Measurements from ENCODE around the gene S100A12.
"Not testable (repeated sequence)": the region's sequence is repeated elsewhere in the genome, so short reads cannot be mapped to it uniquely, and the experiment has no call there.

The S100A12 gene

DNA sequence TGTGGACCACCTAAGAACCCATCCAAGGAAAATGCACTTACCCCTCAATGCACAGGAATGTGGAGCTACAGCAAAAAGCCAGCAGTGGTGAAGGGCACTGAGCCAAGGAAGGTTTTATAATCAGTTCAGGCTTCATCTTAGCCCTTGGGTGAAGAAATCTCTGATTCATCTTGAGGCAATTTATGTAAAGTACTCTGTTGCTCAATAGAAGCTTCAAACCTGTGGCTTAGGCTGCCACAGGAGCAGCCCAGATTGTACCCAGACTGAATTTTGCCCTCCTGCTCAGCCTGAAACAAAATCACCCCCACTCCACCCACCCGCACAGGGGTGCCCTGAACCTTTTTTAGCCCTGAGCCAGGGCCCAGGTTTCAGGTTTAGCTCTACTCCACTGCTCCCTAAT lies at the start of gene S100A12:
TSS of gene S100A12 (minus strand) at position 111 of the 400 bp plus-strand sequence. CDS start 1,029 bp downstream, outside the sequence.
- DNase-seq = no peak

- no peak for DNase-seq
These were observed 47.1 kb upstream of the S100A12 start for GRCh38 chr1:153422450-153423068.

- DNase-seq = no peak
These were observed 44.9 kb upstream of the S100A12 start for GRCh38 chr1:153420306-153420705.

DNA sequence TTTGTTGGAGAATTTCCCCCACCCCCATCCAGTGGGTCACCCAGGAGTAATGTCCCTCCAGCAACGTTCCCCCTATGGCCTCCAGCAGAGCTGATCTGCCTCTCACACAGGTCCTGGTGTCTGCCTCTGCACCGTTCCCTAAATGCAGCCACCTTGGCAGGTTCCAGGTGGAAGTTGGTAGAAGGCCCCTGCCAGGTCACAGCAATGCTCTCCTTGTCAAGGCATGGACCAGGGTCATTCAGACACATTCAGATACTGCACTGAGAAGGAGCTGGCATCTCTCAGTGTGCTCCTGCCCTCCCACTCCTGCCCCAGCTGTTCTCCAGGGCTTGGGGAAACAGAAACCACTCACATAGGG lies 44.0 kb upstream of the S100A12 start:
- DNase-seq = not testable (repeated sequence)

DNA sequence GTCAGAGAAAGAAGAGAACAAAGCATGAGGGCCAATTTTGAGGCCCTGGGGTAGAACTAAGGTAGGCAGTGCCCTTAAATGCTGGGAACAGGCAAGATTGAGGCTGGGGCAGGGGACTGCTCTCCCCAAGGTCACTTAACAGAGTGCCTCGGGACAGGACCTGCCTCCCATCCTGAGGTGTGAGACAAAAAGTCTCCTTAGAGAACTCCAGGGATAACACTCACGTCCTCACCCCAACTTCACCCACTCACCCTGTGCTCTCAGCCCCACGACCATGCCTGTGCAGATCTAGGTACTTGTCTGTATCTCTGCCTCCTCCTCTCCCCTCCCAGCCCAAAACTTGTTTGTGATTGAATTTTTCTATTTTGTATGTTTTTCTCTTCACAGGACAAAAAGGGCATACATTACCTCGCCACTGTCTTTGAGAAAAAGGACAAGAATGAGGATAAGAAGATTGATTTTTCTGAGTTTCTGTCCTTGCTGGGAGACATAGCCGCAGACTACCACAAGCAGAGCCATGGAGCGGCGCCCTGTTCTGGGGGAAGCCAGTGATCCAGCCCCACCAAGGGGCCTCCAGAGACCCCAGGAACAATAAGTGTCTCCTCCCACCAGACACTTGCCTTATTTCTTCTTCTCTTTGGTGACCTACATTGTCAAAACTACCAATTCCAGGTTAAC lies 43.5 kb upstream of the S100A12 start:
- DNase-seq = not testable (repeated sequence)

DNA sequence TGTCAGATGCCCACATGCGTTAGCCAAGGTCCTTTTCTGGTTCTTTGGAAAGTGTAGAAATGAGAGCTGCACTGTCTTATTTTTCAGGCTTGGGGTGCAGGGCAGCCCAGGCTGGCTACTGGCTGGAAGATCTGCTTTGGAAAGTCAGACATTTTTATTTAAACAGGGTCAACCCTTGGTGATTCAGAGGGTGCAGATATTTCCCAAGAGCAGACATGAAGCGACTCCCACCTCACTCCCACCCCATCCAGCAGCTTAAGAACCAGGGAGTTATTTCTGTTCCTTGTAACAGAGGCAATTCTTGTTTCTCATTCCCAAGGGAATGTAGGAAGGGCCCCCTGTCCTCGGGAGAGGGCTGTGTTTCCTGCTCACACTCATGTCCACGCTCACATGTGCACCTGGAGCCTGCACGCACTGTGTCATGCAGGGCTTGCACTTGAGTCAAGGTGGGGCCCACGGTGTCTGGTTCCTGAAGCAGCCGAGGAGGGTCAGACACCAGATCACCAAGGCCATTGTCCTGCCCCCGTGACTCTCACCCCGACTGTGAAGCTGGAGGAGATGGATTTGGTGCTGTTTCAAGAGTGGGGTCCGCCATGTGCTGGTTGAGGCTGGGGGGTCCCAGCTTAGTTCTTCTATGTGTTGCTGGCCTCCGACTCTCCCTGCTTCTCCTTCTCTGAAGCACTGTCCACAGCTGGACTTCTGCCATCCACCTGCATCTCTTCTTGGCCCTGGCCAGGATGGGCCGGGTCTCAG lies 41.9 kb upstream of the S100A12 start:
- no peak for DNase-seq

- no peak for DNase-seq
These were observed 40.6 kb upstream of the S100A12 start, which contains the start of gene S100A7A for GRCh38 chr1:153415850-153416570. S100A7A (plus strand) TSS chr1:153416520; CDS start chr1:153418083, 1,563 bp downstream.

DNA sequence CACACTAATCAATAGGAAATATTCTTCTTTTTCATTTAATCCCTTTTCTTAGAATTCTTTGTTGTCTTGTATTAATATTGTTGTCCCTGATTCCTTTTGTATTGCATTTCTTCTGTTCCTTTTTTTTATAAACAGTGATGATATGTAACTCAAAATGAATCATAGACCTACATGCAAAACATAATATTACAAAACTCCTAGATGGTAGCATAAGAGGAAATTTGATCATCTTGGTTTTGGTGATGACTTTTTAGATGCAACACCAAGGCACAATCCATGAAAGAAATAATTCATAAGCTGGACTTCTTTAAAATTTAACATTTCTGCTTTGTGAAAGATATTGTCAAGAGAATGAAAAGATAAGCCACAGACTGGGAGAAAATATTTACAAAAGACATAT lies 38.5 kb upstream of the S100A12 start:
- DNase-seq = not testable (repeated sequence)

DNA sequence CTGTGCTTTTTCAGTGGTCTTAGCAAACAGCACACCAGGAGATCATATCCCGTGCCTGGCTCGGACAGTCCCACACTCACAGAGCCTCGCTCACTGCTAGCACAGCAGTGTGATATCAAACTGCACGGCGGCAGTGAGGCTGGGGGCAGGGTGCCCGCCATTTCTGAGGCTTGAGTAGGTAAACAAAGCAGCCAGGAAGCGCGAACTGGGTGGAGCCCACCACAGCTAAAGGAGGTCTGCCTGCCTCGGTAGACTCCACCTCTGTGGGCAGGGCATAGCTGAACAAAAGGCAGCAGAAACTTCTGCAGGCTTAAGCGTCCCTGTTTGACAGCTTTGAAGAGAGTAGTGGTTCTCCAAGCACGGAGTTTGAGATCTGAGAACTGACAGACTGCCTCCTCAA lies 31.9 kb upstream of the S100A12 start:
- not testable (repeated sequence) for DNase-seq

DNA sequence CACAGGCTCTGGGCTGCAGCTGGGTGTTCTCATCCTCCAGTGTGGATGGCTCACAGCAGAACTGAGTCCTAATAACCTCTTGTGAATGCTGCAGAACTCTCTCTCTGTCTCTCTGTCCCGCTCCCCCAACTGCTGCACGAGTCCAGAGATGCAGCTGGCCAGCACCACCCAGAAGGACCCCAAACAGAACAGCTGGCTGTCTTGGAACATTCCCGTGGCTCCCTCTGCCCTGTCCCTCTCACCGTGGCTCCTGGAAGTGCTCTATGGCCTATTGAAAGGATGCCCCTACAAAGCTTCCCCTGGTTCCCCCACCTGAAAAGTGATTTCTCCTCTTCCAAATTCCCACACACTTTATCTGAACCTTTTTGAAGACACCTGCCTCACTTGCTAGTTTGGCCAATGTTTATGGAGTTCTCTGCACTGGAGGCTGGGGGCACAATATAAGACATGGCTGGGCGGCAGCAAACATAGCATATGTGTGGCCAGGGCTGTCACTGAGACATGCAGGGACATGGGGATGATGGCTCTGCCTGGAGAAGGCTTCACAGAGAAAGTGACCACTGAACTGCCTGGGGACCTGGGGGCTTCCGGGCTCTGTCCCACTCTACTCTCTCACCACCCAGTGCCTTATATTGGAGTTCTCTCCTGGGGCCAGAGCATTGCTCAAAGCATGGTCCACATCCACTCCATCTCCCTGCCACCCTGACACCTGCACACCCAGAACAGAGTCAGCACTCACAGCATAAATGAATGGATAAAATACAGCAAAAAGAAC lies 30.6 kb upstream of the S100A12 start:
- DNase-seq = not testable (repeated sequence)

DNA sequence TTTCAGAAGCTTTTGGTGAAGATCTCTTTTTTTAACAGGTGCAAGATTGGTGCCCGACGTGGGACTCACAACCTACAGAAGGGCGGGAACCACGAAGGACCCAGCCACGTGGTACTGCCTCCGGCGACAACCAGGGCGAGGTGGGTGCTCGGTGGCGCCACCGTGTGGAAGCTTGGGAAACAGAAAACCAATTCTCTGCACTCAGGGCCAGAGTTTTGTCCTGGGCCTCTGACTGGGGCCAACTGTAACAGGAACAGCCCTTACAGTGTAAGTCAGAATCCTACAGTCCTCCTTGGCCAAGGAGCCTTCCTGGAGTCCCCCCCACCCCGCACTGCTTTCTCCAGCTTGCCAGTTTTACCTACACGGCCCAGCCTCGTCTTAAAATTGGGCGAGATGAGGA lies 29.3 kb upstream of the S100A12 start:
- DNase-seq = no peak

DNA sequence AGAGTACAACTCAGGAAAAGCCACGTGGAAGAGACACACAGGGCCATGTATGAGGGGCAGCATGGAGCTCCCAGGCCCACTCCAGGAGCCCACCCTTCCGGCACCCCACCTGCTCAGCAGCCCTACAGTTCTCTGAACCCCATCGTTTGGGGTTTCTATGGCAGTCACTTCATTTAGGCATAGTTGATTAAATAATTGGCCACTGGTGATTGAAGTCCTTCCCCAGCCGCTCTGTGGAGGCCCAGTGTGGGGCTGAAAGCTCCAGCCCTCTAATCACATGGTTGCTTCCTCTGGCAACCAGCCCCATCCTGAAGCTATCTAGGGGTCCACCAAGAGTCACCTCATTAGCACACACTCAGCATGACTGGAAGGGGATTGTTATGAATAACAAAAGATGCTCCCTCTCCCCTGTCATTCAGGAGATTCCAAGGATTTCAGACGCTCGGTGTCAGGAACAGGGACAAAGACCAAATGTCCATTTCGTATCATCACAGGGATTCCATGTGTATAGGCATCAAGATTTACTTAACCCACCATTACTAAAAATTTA lies 28.7 kb upstream of the S100A12 start:
- DNase-seq = no peak

DNA sequence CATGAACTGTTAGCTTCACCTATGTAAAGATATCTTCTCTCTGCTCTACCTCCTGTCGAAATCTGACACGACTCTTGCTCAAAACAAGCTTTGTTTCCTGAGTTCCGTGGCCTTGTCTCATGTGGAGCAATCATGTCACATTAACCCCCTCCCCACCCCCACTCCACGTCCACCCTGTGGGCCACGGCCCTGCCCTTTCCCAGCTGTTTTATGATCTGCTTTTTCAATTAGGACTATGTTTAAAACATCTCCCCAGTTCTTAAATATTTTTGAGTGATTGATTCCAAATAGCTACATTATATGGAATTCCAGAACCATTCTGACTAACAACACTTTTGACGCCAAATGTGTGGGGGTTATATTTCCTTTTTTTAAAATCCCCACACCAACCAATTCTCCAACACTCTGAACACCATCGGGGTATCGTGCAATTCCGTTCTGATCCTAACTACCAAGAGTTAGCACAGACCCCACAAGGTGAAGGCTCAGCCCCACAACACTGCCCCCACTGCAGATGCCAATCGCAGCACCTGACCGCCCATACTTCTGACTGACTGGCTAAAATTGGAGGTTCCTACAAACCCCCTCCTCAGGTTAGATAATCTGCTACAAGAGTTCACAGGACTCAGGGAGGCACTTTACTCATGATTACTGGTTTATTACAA lies 28.1 kb upstream of the S100A12 start:
- no peak for DNase-seq

- DNase-seq = no peak
These were observed 26.8 kb upstream of the S100A12 start for GRCh38 chr1:153402226-153402625.

DNA sequence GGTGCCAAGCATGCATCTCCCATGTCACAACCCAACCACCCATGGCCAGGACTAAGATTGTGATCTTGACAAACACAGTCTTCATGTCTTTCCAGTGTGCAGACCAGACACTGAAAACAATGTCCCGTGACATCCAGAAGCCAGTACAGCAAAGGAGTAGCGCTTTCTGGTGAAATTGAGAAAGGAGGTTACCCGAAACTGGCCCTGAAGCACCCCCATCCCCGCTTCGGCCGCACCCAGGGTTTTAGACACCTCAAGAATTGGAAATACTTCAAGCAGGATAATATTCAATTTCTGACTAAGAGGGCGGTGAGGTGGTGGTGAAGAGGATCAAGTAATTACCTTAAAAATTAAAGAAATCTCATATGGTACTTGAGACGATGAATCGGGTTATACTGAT lies 26.0 kb upstream of the S100A12 start:
- DNase-seq = no peak

- no peak for DNase-seq
These were observed 24.8 kb upstream of the S100A12 start for GRCh38 chr1:153400244-153400643.

- DNase-seq = no peak
These were observed 24.1 kb upstream of the S100A12 start for GRCh38 chr1:153399401-153400055.

GRCh38 chr1:153397924-153398651 lies 22.7 kb upstream of the S100A12 start:
- no peak for DNase-seq

DNA sequence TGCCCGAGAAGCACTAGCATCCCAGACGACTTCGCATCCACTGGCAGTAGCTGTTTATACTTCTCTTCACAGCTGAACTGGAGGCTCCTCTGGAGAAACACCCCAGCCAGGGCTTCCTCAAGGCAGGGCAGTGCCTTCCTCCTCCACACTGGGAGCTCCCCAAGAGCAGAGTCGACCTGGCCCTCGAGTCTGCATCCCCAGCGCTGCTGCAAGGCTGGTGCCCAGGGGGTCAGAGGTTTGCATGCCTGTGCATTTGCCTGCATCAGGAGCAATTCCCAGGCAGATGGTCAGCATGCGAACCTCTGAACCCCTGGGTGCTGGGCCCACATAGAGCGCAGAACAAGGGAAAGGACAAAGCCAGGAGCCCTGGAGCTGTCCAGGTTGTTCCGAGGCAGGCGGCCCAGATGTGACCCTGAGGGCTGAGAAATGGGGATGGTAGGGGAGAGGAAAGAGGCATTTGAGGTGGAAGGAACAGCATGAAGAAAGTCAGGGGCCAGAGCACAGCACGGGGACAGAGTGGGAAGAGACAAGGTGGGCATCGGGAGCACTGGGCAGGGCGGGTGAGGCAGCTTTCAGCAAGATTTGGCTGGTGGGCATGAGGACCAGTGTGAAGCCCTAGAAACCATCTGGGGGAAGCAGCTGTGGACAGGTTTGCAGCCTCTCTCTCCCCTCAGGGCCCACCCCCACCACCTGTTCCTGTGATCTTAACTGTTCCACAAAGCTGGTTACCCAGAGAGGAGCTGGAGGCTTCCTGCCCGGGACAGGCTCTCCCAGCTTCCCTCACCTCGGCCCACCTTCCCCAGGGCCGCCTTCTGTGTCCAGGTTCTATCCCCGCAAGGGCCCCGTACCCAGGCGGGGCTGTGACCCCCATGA lies 21.9 kb upstream of the S100A12 start:
- no peak for DNase-seq

All from NCI-H2227 treated with DMSO at 0.1 percent for 48 hours (cell line).